IMR-90 (cell line): Measurements from ENCODE around the gene DPH7. TPM values are rescaled to one million over a fixed set of nuclear protein-coding genes. Genes with fewer than 3 reads are reported as not detected.

ENCODE experiments used
- ATAC-seq: fragments of 200-7000 bp; cut with Tn5 transposase; 2 replicates; pipeline ENCODE4 v1.9.1; 2020; ENCODE audit warnings: low read depth, mild to moderate bottlenecking, moderate library complexity
- BruUV-seq: library from RNA; stranded (reverse); fragments of 400-500 nt; replicated peaks from 2 replicates; lab custom pipeline; 2021; lab: Mats Ljungman, UMichigan
- CTCF ChIA-PET: fragments of 300-600 bp; formaldehyde crosslinking; extraction: SDS; loops from one replicate; lab custom pipeline; 2021; ENCODE audit warnings: antibody characterized with exemption; lab: Yijun Ruan, JAX
- POLR2A ChIA-PET: fragments of 300-600 bp; sonication (Branson Sonifier 250); formaldehyde crosslinking; loops from one replicate; lab custom pipeline; 2022; ENCODE audit warnings: antibody characterized with exemption; ENCODE audit not compliant: unreplicated experiment; lab: Charles Lee
- DNase-seq: peaks from one replicate; pipeline ENCODE4 v3.0.0; 2013
- H2AFZ ChIP-seq: replicated peaks from 2 replicates; pipeline ENCODE3; 2013; ENCODE audit warnings: low read length, mild to moderate bottlenecking; ENCODE audit not compliant: poor library complexity
- H2AK5ac ChIP-seq: 2 replicates; pipeline ENCODE4 v1.6.1; 2013; ENCODE audit warnings: low read depth, low read length, inconsistent platforms
- H2AK9ac ChIP-seq: replicated peaks from 2 replicates; pipeline ENCODE3; 2013; ENCODE audit warnings: mild to moderate bottlenecking, low read depth, low read length, moderate library complexity; ENCODE audit not compliant: poor library complexity
- H2BK120ac ChIP-seq: 2 replicates; pipeline ENCODE4 v1.6.1; 2013; ENCODE audit warnings: low read depth, low read length, inconsistent platforms
- H2BK15ac ChIP-seq: 3 replicates; pipeline ENCODE4 v1.6.1; 2013; ENCODE audit warnings: low read depth, low read length, inconsistent platforms
- H2BK20ac ChIP-seq: 2 replicates; pipeline ENCODE4 v1.6.1; 2013; ENCODE audit warnings: low read depth, mild to moderate bottlenecking, inconsistent platforms, low read length, moderate library complexity
- H2BK5ac ChIP-seq: 2 replicates; pipeline ENCODE4 v1.6.1; 2013; ENCODE audit warnings: mild to moderate bottlenecking, low read depth, low read length, inconsistent platforms; ENCODE audit not compliant: poor library complexity, severe bottlenecking
- H3K14ac ChIP-seq: replicated peaks from 2 replicates; pipeline ENCODE4 v1.6.1; 2013; ENCODE audit warnings: low read depth, low read length, inconsistent platforms
- H3K18ac ChIP-seq: 2 replicates; pipeline ENCODE4 v1.6.1; 2013; ENCODE audit warnings: low read depth, low read length, control low read depth
- H3K23ac ChIP-seq: 2 replicates; pipeline ENCODE4 v1.6.1; 2013; ENCODE audit warnings: low read depth, low read length, inconsistent platforms
- H3K27ac ChIP-seq: 2 replicates; pipeline ENCODE4 v1.5.1; 2013; ENCODE audit warnings: mild to moderate bottlenecking, control low read depth, low read length; ENCODE audit not compliant: insufficient read depth
- H3K27me3 ChIP-seq: 2 replicates; pipeline ENCODE4 v1.6.1; 2013; ENCODE audit warnings: low read length; ENCODE audit not compliant: control insufficient read depth, insufficient read depth
- H3K36me3 ChIP-seq: 2 replicates; pipeline ENCODE4 v1.6.1; 2013; ENCODE audit warnings: low read length, mixed read lengths; ENCODE audit not compliant: control insufficient read depth, insufficient read depth
- H3K4ac ChIP-seq: 2 replicates; pipeline ENCODE4 v1.6.1; 2013; ENCODE audit warnings: low read depth, low read length, inconsistent platforms
- H3K4me1 ChIP-seq: 2 replicates; pipeline ENCODE4 v1.6.1; 2013; ENCODE audit warnings: low read length, mixed read lengths; ENCODE audit not compliant: control insufficient read depth, insufficient read depth
- H3K4me2 ChIP-seq: 2 replicates; pipeline ENCODE4 v1.6.1; 2013; ENCODE audit warnings: low read depth, mild to moderate bottlenecking, control low read depth, low read length, moderate library complexity
- H3K4me3 ChIP-seq: 2 replicates; pipeline ENCODE4 v1.5.1; 2013; ENCODE audit warnings: low read depth, mild to moderate bottlenecking, control low read depth, low read length, moderate library complexity; ENCODE audit not compliant: insufficient read depth
- H3K56ac ChIP-seq: 2 replicates; pipeline ENCODE4 v1.6.1; 2013; ENCODE audit warnings: low read length, inconsistent platforms; ENCODE audit not compliant: insufficient read depth; ENCODE audit errors: extremely low read depth
- H3K79me1 ChIP-seq, 2 experiments: 2 replicates each; pipeline ENCODE4 v1.6.1; 2013; ENCODE audit warnings: low read length in 2 of 2, inconsistent platforms in 1 of 2, low read depth in 1 of 2
- H3K9ac ChIP-seq: 2 replicates; pipeline ENCODE4 v1.6.1; 2013; ENCODE audit warnings: low read depth, low read length, control low read depth
- H3K9me1 ChIP-seq: 2 replicates; pipeline ENCODE4 v1.6.1; 2013; ENCODE audit warnings: low read length, inconsistent platforms; ENCODE audit not compliant: insufficient read depth
- H3K9me3 ChIP-seq: 2 replicates; pipeline ENCODE4 v1.6.1; 2013; ENCODE audit warnings: low read length; ENCODE audit not compliant: control insufficient read depth, insufficient read depth
- H4K20me1 ChIP-seq: 2 replicates; pipeline ENCODE4 v1.6.1; 2013; ENCODE audit warnings: low read length, inconsistent platforms; ENCODE audit not compliant: insufficient read depth
- H4K5ac ChIP-seq: 2 replicates; pipeline ENCODE4 v1.6.1; 2013; ENCODE audit warnings: mild to moderate bottlenecking, low read depth, low read length, control low read depth
- H4K8ac ChIP-seq, 2 experiments: 2 replicates each; pipeline ENCODE4 v1.6.1; 2013; ENCODE audit warnings: low read depth in 2 of 2, low read length in 2 of 2, control low read depth in 1 of 2, inconsistent platforms in 1 of 2
- H4K91ac ChIP-seq: 2 replicates; pipeline ENCODE4 v1.6.1; 2013; ENCODE audit warnings: low read depth, low read length, inconsistent platforms; ENCODE audit not compliant: insufficient read depth
- BHLHE40 ChIP-seq: fragments of 150-350 bp; IDR thresholded peaks from 2 replicates; pipeline ENCODE4 v1.6.1; 2016; ENCODE audit warnings: mild to moderate bottlenecking, low read depth, low read length
- RFX5 ChIP-seq: IDR thresholded peaks from 2 replicates; pipeline ENCODE4 v1.8.0; 2012; ENCODE audit warnings: low read depth, mild to moderate bottlenecking, low read length, moderate library complexity
- SMC3 ChIP-seq: fragments of 150-350 bp; IDR thresholded peaks from 2 replicates; pipeline ENCODE4 v1.6.1; 2016; ENCODE audit warnings: low read depth, mild to moderate bottlenecking, antibody characterized with exemption, low read length, moderate library complexity
- USF2 ChIP-seq: fragments of 150-350 bp; IDR thresholded peaks from 2 replicates; pipeline ENCODE4 v1.6.1; 2017; ENCODE audit warnings: mild to moderate bottlenecking, antibody characterized with exemption, low read length, low read depth
- WGBS, 2 experiments: methylation state at CpG; one replicate each; pipeline versions ENCODE4 v1.1.5 to v1.1.7; 2013; ENCODE audit warnings: missing lambda C conversion rate in 2 of 2; ENCODE audit not compliant: insufficient read length in 1 of 2; ENCODE audit errors: extremely low coverage in 2 of 2; 5-methylcytosine and 5-hydroxymethylcytosine counted together
- dilution Hi-C: fragments of 300-500 bp; cut with HindIII; formaldehyde crosslinking; loops from one replicate; pipeline ENCODE4 v1.14.3; 2018; ENCODE audit warnings: low sequenced_read_pairs; ENCODE audit not compliant: unreplicated experiment
- in situ Hi-C: fragments of 300-500 bp; cut with MboI; formaldehyde crosslinking; loops from 3 replicates; pipeline ENCODE4 v1.14.3; 2019; ENCODE audit warnings: low sequenced_read_pairs, inconsistent platforms, mixed read lengths
- intact Hi-C: fragments of 100-400 bp; cut with micrococcal nuclease; formaldehyde crosslinking; loops from 2 replicates; pipeline ENCODE4 v1.10.0; 2022
- polyA plus RNA-seq, 3 experiments: library from polyadenylated mRNA; depleted of rRNA; stranded (reverse); fragments of >200 nt; gene quantifications; 2 replicates each; pipeline ENCODE4 v1.2.3, GENCODE V29; 2012; ENCODE audit warnings: low replicate concordance in 1 of 3
- total RNA-seq: library from RNA; depleted of rRNA; stranded (reverse); fragments of >200 nt; gene quantifications from 2 replicates; pipeline ENCODE4 v1.2.3, GENCODE V29; 2012

The DPH7 gene
- total and polyA plus RNA-seq, 2 of the 4 experiments (the other 2 are of a cell fraction) = 12.5 to 33.7 TPM

GRCh38 chr9:137611623-137612609 lies 33.2 kb upstream of the DPH7 start:
- Histone ChIP-seq H2BK120ac (peak overlapping the region; percentile 42), H4K8ac (peak overlapping the region; percentile 56 to 84), H2BK20ac (no peak overlapping the region; the same call in 1 of the 2 replicates), H4K20me1 (peaks cover 18% of the 10 kb centered on the region; the same call in 1 of the 2 replicates), H4K5ac (peak overlapping the region; percentile 77; the same call in 1 of the 2 replicates), H3K4ac (peak overlapping the region; percentile 71), H2BK5ac (peak overlapping the region; percentile 91), H2AK9ac (peak overlapping the region; percentile 99), H3K9me3 (no peaks in the 10 kb centered on the region), H3K4me2 (peak overlapping the region; percentile 6; the same call in 1 of the 2 replicates), H3K23ac (peak overlapping the region; percentile 40; the same call in 1 of the 2 replicates), H3K14ac (peak overlapping the region; percentile 49), H4K91ac (peak overlapping the region; percentile 77), H2AFZ (peak overlapping the region; percentile 80), H3K4me1 (peaks cover 19% of the 10 kb centered on the region), H3K4me3 (no peak overlapping the region), H3K36me3 (peaks cover 26% of the 10 kb centered on the region), H3K27me3 (no peaks in the 10 kb centered on the region), H3K9me1 (peaks cover 24% of the 10 kb centered on the region), H3K79me1 (peaks cover 17 to 59% of the 10 kb centered on the region in 2 experiments), H3K27ac (peak overlapping the region; percentile 39; the same call in 1 of the 2 replicates), H3K18ac (no peak overlapping the region; the same call in 1 of the 2 replicates), H2BK15ac (peak overlapping the region; percentile 25; the same call in 1 of the 3 replicates), H3K56ac (no peak overlapping the region), H3K9ac (peak overlapping the region; percentile 2; the same call in 1 of the 2 replicates), H2AK5ac (peak overlapping the region; percentile 97)
- ChIA-PET CTCF (no interaction called here), POLR2A (no interaction called here)
- DNase-seq = peak; percentile 73
- BruUV-seq = no TSS peak
- WGBS, 2 experiments = 24% methylated on average over 5 of the region's 21 CpGs; no CpG with 5 or more reads in 1 of the 2 experiments
- TF ChIP-seq RFX5 = no peak
- TF ChIP-seq USF2 = peak; percentile 72
- TF ChIP-seq BHLHE40 = peak; percentile 69
- TF ChIP-seq SMC3 = no peak
- peak; percentile 73 for ATAC-seq
- in situ Hi-C loops (no loop called here), intact Hi-C loops (no loop called here), dilution Hi-C loops (no loop called here)
